ENCODE results near the gene KCNMA1.

Gene KCNMA1

GRCh38 chr10:76901701-76902100, 735.9 kb downstream of the KCNMA1 start:
- H3K4me3 ChIP-seq (ENCODE audit: low read depth, low read length) = no peak overlapping the region
- no peak for TF ChIP-seq CTCF (IDR thresholded peaks at IDR 0.05; ENCODE audit: low read depth, low read length)

GRCh38 chr10:76899490-76899889, 738.1 kb downstream of the KCNMA1 start:
- H3K4me3 ChIP-seq (ENCODE audit: low read depth, low read length) = no peak overlapping the region
- TF ChIP-seq CTCF (IDR thresholded peaks at IDR 0.05; ENCODE audit: low read depth, low read length) = no peak

- TF ChIP-seq CTCF (IDR thresholded peaks at IDR 0.05; ENCODE audit: low read depth, low read length) = no peak
Observed at GRCh38 chr10:76892766-76893479, 744.7 kb downstream of the KCNMA1 start.

GRCh38 chr10:76887223-76888010, 750.2 kb downstream of the KCNMA1 start:
- no peak for TF ChIP-seq CTCF (IDR thresholded peaks at IDR 0.05; ENCODE audit: low read depth, low read length)

More at GRCh38 chr10:76892766-76893479, 744.7 kb downstream of the KCNMA1 start:
- H3K4me3 ChIP-seq (ENCODE audit: low read depth, low read length) = no peak overlapping the region

GRCh38 chr10:76885816-76886215, 751.8 kb downstream of the KCNMA1 start:
- no peak overlapping the region for H3K4me3 ChIP-seq (ENCODE audit: low read depth, low read length)
- no peak for TF ChIP-seq CTCF (IDR thresholded peaks at IDR 0.05; ENCODE audit: low read depth, low read length)

More at GRCh38 chr10:76887223-76888010, 750.2 kb downstream of the KCNMA1 start:
- no peak overlapping the region for H3K4me3 ChIP-seq (ENCODE audit: low read depth, low read length)

- TF ChIP-seq CTCF (IDR thresholded peaks at IDR 0.05; ENCODE audit: low read depth, low read length) = no peak
- H3K4me3 ChIP-seq (ENCODE audit: low read depth, low read length) = no peak overlapping the region
Observed at GRCh38 chr10:76884673-76885275, 752.8 kb downstream of the KCNMA1 start.

GRCh38 chr10:76883596-76883995, 754.0 kb downstream of the KCNMA1 start:
- no peak for TF ChIP-seq CTCF (IDR thresholded peaks at IDR 0.05; ENCODE audit: low read depth, low read length)
- no peak overlapping the region for H3K4me3 ChIP-seq (ENCODE audit: low read depth, low read length)
